ENCODE data around the gene VPS9D1. TPM values are rescaled to one million over a fixed set of nuclear protein-coding genes. Genes with fewer than 3 reads are reported as not detected.
"Not testable (repeated sequence)": the region's sequence is repeated elsewhere in the genome, so short reads cannot be mapped to it uniquely, and the experiment has no call there.

Gene VPS9D1
- total RNA-seq, 1 donor from 2014 or later = 3.4 TPM

GRCh38 chr16:89693931-89694783 lies 26.5 kb downstream of the VPS9D1 start:
- no peak for FAIRE-seq
- H3K4me3 ChIP-seq (ENCODE audit: low read depth, low read length) = no peak overlapping the region
- TF ChIP-seq CTCF (IDR thresholded peaks at IDR 0.05; ENCODE audit: insufficient read depth, low read length, severe bottlenecking) = no peak

DNA sequence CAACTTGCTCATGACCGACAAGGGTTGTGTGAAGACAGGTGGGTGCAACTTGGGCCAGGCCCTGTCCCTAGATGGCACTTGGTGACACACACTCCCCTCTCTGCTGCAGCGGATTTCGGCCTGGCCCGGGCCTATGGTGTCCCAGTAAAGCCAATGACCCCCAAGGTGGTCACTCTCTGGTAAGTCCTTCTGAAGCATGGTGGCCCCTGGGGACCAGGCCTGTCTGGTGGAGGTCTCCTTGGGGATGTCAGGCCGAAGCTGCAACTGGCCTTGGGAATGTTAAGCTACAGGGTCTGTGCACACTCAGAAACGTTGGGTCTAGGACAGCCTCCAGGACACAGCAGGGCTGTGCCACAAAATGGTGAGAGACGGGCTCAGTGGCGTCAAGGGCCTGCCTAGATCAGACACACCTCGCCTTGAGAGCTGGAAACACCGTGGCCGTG lies 27.4 kb downstream of the VPS9D1 start:
- DNase-seq (ENCODE audit: low read depth) = no peak
- H3K27me3 ChIP-seq (ENCODE audit: control insufficient read depth, insufficient read depth, low read length) = no peaks in the 10 kb centered on the region
- H3K4me3 ChIP-seq (ENCODE audit: low read depth, low read length) = no peak overlapping the region
- FAIRE-seq = no peak
- no peak for TF ChIP-seq CTCF (IDR thresholded peaks at IDR 0.05; ENCODE audit: insufficient read depth, low read length, severe bottlenecking)
- peaks cover 46% of the 10 kb centered on the region for H3K36me3 ChIP-seq (ENCODE audit: control insufficient read depth, insufficient read depth, low read length)

More at GRCh38 chr16:89693931-89694783, 26.5 kb downstream of the VPS9D1 start:
- no peak for DNase-seq (ENCODE audit: low read depth)
- H3K27me3 ChIP-seq (ENCODE audit: control insufficient read depth, insufficient read depth, low read length) = no peaks in the 10 kb centered on the region
- peaks cover 45% of the 10 kb centered on the region for H3K36me3 ChIP-seq (ENCODE audit: control insufficient read depth, insufficient read depth, low read length)

DNA sequence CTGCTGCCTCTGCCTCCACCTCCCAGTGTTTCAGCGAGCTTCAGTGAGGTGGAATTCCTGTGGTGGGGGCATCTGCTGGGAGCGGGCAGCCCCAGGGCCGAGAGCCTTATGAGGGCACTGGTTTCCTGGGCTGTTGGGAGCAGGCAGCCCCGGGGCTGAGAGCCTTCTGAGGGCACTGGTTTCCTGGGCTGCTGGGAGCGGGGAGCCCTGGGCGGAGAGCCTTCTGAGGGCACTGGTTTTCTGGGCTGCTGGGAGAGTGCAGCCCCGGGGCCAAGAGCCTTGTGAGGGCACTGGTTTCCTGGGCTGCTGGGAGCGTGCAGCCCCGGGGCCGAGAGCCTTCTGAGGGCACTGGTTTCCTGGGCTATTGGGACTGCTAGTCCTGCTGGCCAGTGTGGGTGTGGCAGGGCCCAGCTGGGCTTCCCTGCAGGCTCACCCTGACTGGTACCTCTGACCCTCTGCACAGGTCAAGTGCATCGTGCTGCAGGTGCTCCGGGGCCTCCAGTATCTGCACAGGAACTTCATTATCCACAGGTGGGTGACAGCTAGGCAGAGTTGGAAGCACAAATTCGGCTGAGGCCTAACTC lies 28.6 kb downstream of the VPS9D1 start:
- Histone ChIP-seq H3K36me3 (ENCODE audit: control insufficient read depth, insufficient read depth, low read length) (peaks cover 46% of the 10 kb centered on the region), H3K27me3 (ENCODE audit: control insufficient read depth, insufficient read depth, low read length) (no peaks in the 10 kb centered on the region), H3K4me3 (ENCODE audit: low read depth, low read length) (no peak overlapping the region)
- DNase-seq (ENCODE audit: low read depth) (no peak), FAIRE-seq (no peak)
- TF ChIP-seq CTCF (IDR thresholded peaks at IDR 0.05; ENCODE audit: insufficient read depth, low read length, severe bottlenecking) = no peak

- Histone ChIP-seq H3K4me3 (ENCODE audit: low read depth, low read length) (no peak overlapping the region), H3K27me3 (ENCODE audit: control insufficient read depth, insufficient read depth, low read length) (no peaks in the 10 kb centered on the region), H3K36me3 (ENCODE audit: control insufficient read depth, insufficient read depth, low read length) (peaks cover 44% of the 10 kb centered on the region)
- TF ChIP-seq CTCF (IDR thresholded peaks at IDR 0.05; ENCODE audit: insufficient read depth, low read length, severe bottlenecking) = no peak
- peak; percentile 58 for FAIRE-seq
- DNase-seq (ENCODE audit: low read depth) = no peak
Measured at GRCh38 chr16:89691231-89691985, 29.3 kb downstream of the VPS9D1 start.

DNA sequence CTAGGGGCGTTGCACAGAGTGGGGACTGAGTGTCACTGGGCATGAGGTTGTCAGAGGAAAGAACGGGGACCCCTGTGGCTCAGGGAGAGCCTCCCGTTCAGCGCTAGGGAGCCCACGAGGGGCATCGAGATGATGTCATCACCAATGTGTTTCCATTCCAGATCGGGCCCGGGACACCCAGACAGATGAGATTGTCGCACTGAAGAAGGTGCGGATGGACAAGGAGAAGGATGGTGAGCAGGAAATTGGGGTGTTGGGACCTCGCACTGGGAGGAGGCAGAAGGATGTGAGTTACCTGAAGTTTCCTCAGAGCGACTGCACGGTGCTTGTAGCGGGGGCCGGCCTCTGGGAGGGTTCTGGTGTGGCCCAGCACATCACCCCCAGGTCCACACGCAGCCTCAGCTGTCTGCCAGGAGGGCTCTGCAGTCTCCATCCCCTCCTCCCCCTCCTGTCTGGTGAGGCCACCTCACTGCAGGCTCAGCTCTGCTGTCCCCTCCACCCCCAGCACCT lies 30.3 kb downstream of the VPS9D1 start:
- DNase-seq (ENCODE audit: low read depth) = no peak
- no peak for TF ChIP-seq CTCF (IDR thresholded peaks at IDR 0.05; ENCODE audit: insufficient read depth, low read length, severe bottlenecking)
- Histone ChIP-seq H3K36me3 (ENCODE audit: control insufficient read depth, insufficient read depth, low read length) (peaks cover 42% of the 10 kb centered on the region), H3K4me3 (ENCODE audit: low read depth, low read length) (no peak overlapping the region), H3K27me3 (ENCODE audit: control insufficient read depth, insufficient read depth, low read length) (no peaks in the 10 kb centered on the region)
- no peak for FAIRE-seq

DNA sequence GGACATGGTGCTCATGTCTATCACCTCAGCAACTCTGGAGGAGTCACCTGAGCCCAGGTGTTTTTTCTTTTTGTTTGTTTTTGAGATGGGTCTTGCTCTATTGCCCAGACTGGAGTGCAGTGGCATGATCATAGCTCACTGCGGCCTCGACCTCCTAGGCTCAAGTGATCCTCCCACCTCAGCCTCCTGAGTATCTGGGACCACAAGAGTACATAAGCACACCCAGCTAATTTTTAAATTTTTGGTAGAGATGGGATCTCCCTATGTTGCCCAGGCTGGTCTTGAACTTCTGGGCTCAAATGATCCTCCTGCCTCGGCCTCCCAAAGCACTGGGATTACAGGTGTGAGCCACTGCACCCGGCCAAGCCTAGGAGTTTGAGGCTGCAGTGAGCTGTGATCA lies 31.1 kb downstream of the VPS9D1 start:
- H3K36me3 ChIP-seq (ENCODE audit: control insufficient read depth, insufficient read depth, low read length) = peaks cover 38% of the 10 kb centered on the region
- DNase-seq (ENCODE audit: low read depth) = not testable (repeated sequence)

More for the DNA sequence above, 31.1 kb downstream of the VPS9D1 start:
- not testable (repeated sequence) for H3K4me3 ChIP-seq (ENCODE audit: low read depth, low read length); H3K27me3 ChIP-seq (ENCODE audit: control insufficient read depth, insufficient read depth, low read length); FAIRE-seq
